ENCODE results near the gene ANO5. TPM values are rescaled to one million over a fixed set of nuclear protein-coding genes. Genes with fewer than 3 reads are reported as not detected.

Gene ANO5
- total RNA-seq, 1 experiment from 2014 or later = 1.1 TPM

DNA sequence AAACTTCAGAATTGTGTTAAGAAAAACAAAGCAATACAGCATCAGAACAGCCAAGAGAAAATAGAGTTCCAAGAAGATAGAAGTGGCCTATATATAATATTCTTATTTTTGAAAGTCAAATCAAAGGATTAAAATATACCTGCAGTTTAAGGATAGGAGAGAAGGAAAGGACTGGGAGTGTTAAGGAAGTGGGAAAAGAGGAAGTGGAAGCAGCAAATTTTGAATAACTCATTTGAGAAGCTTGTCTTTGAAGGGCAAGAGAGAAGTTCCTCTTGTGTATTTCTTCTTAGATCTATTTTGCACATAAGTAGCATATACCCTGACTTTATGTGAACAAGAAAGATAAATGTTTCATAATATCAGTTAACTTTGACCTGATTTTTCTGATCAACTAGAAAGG, 82.7 kb downstream of the ANO5 start:
- intact Hi-C loops (cut with micrococcal nuclease) = no loop called here
- Histone ChIP-seq H3K9me3 (ENCODE audit: control insufficient read depth in 1 of 2, insufficient read depth in 1 of 2, low read depth in 1 of 2, low read length in 2 of 2) (no peaks in the 10 kb centered on the region), H3K4me3 (replicated peaks in 1 of 2; ENCODE audit: low read depth in 1 of 2, low read length in 2 of 2) (no peak overlapping the region), H3K79me2 (ENCODE audit: insufficient read depth, low read length) (no peaks in the 10 kb centered on the region), H3K9me2 (ENCODE audit: insufficient read depth) (no peaks in the 10 kb centered on the region), H3K36me3 (ENCODE audit: control insufficient read depth in 1 of 2, insufficient read depth in 2 of 2, low read length in 2 of 2) (no peaks in the 10 kb centered on the region), H4K20me1 (ENCODE audit: insufficient read depth) (no peaks in the 10 kb centered on the region), H2AFZ (ENCODE audit: low read depth, low read length, poor library complexity, severe bottlenecking) (no peak overlapping the region), H3K27ac (ENCODE audit: low read depth, low read length) (no peak overlapping the region), H3K4me1 (ENCODE audit: control insufficient read depth in 1 of 2, insufficient read depth in 2 of 2, low read length in 2 of 2) (no peaks in the 10 kb centered on the region), H3K27me3 (ENCODE audit: insufficient read depth, low read length) (no peaks in the 10 kb centered on the region), H3K9ac (ENCODE audit: low read length) (no peak overlapping the region), H3K4me2 (ENCODE audit: low read length) (no peak overlapping the region)
- ATAC-seq (no peak), DNase-seq (ENCODE audit: low read depth, low spot score) (no peak)
- ChIA-PET CTCF (no interaction called here), RAD21 (ENCODE audit: low non-redundant PET in 1 of 2, low total read pairs in 2 of 2, uncharacterized antibody in 2 of 2, unreplicated experiment in 2 of 2) (no interaction called here), POLR2A (no interaction called here)
- no TSS peak for BruUV-seq (replicated peaks)
- TF ChIP-seq ZFX (IDR thresholded peaks at IDR 0.05) = no peak
- TF ChIP-seq, protein P1, sequence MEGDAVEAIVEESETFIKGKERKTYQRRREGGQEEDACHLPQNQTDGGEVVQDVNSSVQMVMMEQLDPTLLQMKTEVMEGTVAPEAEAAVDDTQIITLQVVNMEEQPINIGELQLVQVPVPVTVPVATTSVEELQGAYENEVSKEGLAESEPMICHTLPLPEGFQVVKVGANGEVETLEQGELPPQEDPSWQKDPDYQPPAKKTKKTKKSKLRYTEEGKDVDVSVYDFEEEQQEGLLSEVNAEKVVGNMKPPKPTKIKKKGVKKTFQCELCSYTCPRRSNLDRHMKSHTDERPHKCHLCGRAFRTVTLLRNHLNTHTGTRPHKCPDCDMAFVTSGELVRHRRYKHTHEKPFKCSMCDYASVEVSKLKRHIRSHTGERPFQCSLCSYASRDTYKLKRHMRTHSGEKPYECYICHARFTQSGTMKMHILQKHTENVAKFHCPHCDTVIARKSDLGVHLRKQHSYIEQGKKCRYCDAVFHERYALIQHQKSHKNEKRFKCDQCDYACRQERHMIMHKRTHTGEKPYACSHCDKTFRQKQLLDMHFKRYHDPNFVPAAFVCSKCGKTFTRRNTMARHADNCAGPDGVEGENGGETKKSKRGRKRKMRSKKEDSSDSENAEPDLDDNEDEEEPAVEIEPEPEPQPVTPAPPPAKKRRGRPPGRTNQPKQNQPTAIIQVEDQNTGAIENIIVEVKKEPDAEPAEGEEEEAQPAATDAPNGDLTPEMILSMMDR (IDR thresholded peaks at IDR 0.05 in 2 of 3, conservative IDR thresholded peaks at IDR 0.05 in 1 of 3; ENCODE audit: borderline replicate concordance in 1 of 3, insufficient read depth in 1 of 3, low read depth in 2 of 3, low read length in 2 of 3) = no peak
- TF ChIP-seq SRF (IDR thresholded peaks at IDR 0.05; ENCODE audit: low read depth) = no peak
- no peak for TF ChIP-seq EZH2phosphoT487 (IDR thresholded peaks at IDR 0.05; ENCODE audit: borderline replicate concordance)
- TF ChIP-seq, protein P2, sequence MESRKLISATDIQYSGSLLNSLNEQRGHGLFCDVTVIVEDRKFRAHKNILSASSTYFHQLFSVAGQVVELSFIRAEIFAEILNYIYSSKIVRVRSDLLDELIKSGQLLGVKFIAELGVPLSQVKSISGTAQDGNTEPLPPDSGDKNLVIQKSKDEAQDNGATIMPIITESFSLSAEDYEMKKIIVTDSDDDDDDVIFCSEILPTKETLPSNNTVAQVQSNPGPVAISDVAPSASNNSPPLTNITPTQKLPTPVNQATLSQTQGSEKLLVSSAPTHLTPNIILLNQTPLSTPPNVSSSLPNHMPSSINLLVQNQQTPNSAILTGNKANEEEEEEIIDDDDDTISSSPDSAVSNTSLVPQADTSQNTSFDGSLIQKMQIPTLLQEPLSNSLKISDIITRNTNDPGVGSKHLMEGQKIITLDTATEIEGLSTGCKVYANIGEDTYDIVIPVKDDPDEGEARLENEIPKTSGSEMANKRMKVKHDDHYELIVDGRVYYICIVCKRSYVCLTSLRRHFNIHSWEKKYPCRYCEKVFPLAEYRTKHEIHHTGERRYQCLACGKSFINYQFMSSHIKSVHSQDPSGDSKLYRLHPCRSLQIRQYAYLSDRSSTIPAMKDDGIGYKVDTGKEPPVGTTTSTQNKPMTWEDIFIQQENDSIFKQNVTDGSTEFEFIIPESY (IDR thresholded peaks at IDR 0.05; ENCODE audit: extremely low read depth, insufficient replicate concordance, low read length) = no peak
- no peak for TF ChIP-seq CEBPB (IDR thresholded peaks at IDR 0.05; ENCODE audit: low read depth)

Data from HCT116 (cell line).